MCF 10A (cell line): Measurements from ENCODE around the gene NMUR1. TPM values are rescaled to one million over a fixed set of nuclear protein-coding genes. Genes with fewer than 3 reads are reported as not detected.

Experiments
- BruUV-seq: library from RNA; stranded (reverse); fragments of 400-500 nt; replicated peaks from 2 replicates; lab custom pipeline; 2021; lab: Mats Ljungman, UMichigan
- CTCF ChIA-PET: fragments of 300-600 bp; sonication (Branson Sonifier 250); formaldehyde crosslinking; extraction: SDS; loops from one replicate; lab custom pipeline; 2021; ENCODE audit warnings: antibody characterized with exemption, inconsistent platforms; lab: Yijun Ruan, JAX
- POLR2A ChIA-PET: fragments of 300-600, 350-650 bp; sonication (Branson Sonifier 250); formaldehyde crosslinking; extraction: SDS; loops from one replicate; lab custom pipeline; 2020; ENCODE audit warnings: antibody characterized with exemption, inconsistent platforms; lab: Yijun Ruan, JAX
- DNase-seq: peaks from one replicate; pipeline ENCODE4 v3.0.0-alpha.2; 2018; ENCODE audit not compliant: unreplicated experiment
- H3K27ac Mint-ChIP-seq: one replicate; pipeline ENCODE4 v1.8.0; 2022; ENCODE audit warnings: mild to moderate bottlenecking, low read depth, mixed read lengths; ENCODE audit not compliant: unreplicated experiment
- H3K27me3 Mint-ChIP-seq: one replicate; pipeline ENCODE4 v1.8.0; 2022; ENCODE audit warnings: mixed read lengths; ENCODE audit not compliant: insufficient read depth, unreplicated experiment
- H3K36me3 Mint-ChIP-seq: one replicate; pipeline ENCODE4 v1.8.0; 2022; ENCODE audit warnings: mild to moderate bottlenecking, moderate library complexity, mixed read lengths; ENCODE audit not compliant: insufficient read depth, unreplicated experiment
- H3K4me1 Mint-ChIP-seq: one replicate; pipeline ENCODE4 v1.8.0; 2022; ENCODE audit warnings: mixed read lengths; ENCODE audit not compliant: insufficient read depth, unreplicated experiment
- H3K4me3 Mint-ChIP-seq: one replicate; pipeline ENCODE4 v1.8.0; 2022; ENCODE audit warnings: mild to moderate bottlenecking, moderate library complexity, mixed read lengths; ENCODE audit not compliant: unreplicated experiment
- H3K9me3 Mint-ChIP-seq: one replicate; pipeline ENCODE4 v1.8.0; 2022; ENCODE audit warnings: mixed read lengths; ENCODE audit not compliant: unreplicated experiment
- CTCF ChIP-seq: fragments of 200-600 bp; IDR thresholded peaks from one replicate; pipeline ENCODE4 v1.8.0; 2022; ENCODE audit warnings: antibody characterized with exemption, mild to moderate bottlenecking; ENCODE audit not compliant: unreplicated experiment
- intact Hi-C: fragments of 100-400 bp; cut with micrococcal nuclease; formaldehyde crosslinking; loops from 2 replicates; pipeline ENCODE4 v1.14.1; 2022
- total RNA-seq: library from RNA; stranded (reverse); gene quantifications from 2 replicates; pipeline ENCODE4 v1.2.3, GENCODE V29; 2022

NMUR1 gene
- total RNA-seq, 1 experiment from 2014 or later, result not detected

- no TSS peak for BruUV-seq
- Mint-ChIP-seq H3K36me3 (no peaks in the 10 kb centered on the region), H3K4me3 (peak overlapping the region; percentile 38), H3K4me1 (peaks cover 9% of the 10 kb centered on the region), H3K27ac (peak overlapping the region; percentile 75), H3K9me3 (no peaks in the 10 kb centered on the region), H3K27me3 (no peaks in the 10 kb centered on the region)
- TF ChIP-seq CTCF, result no peak
- no peak for DNase-seq
- POLR2A ChIA-PET, result interaction anchor here (3.8 kb wide), 1 partner anchor 19 kb away, joined by 30 read pairs; the partner anchor contains the start of gene NCL
- intact Hi-C loops, result no loop called here
- CTCF ChIA-PET, result interaction anchor here (0.6 to 5.2 kb wide), 17 partner anchors 8 to 1929 kb away, joined by 3 to 39 read pairs (median 4); no protein-coding TSS in a partner anchor
These were observed 46.6 kb downstream of the NMUR1 start for GRCh38 chr2:231483398-231484329.

DNA sequence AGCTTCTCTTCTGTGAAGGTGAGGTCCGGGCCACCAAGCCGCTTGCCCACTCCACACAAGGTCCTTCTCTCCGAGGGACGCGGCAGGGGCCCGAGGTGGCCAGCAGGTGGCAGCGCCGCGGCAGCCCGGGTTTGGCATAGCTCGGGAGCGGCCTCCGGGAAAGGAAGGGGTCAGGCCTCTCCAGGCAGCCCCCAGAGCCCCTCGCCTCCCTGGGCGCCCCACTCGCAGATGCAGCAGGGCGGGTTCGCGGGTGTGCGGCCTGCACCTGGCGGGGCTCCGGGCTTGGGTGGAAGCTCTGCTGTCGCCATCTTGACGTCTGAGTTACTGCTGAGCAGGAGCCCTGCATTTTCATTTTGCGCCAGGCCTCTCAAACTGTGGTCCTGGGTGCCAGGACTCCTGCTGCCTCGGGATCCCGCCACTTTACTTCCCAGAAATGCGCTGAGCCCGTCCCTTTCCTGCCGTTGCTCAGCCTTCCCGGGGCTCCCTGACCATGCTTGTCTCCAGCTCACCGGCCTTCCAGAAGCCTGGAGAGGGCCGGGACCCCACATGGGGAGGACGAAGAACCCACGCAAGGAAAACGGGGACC lies 47.3 kb downstream of the NMUR1 start:
- intact Hi-C loops, result loop anchor here (1.0 kb wide), 1 partner anchor 75 kb away; no protein-coding TSS in a partner anchor
- peaks cover 9% of the 10 kb centered on the region for H3K4me1 Mint-ChIP-seq
- ChIA-PET CTCF (interaction anchor here (0.6 to 5.2 kb wide), 20 partner anchors 9 to 817 kb away, joined by 3 to 39 read pairs (median 4); no protein-coding TSS in a partner anchor), POLR2A (interaction anchor here (3.8 kb wide), 1 partner anchor 18 kb away, joined by 30 read pairs; the partner anchor contains the start of gene NCL)
- H3K9me3 Mint-ChIP-seq, result no peaks in the 10 kb centered on the region
- H3K36me3 Mint-ChIP-seq, result no peaks in the 10 kb centered on the region
- H3K4me3 Mint-ChIP-seq, result peak overlapping the region; percentile 38
- peak overlapping the region; percentile 75 for H3K27ac Mint-ChIP-seq
- TF ChIP-seq CTCF, result peak; percentile 86
- H3K27me3 Mint-ChIP-seq, result no peaks in the 10 kb centered on the region
- no TSS peak for BruUV-seq
- peak; percentile 70 for DNase-seq

DNA sequence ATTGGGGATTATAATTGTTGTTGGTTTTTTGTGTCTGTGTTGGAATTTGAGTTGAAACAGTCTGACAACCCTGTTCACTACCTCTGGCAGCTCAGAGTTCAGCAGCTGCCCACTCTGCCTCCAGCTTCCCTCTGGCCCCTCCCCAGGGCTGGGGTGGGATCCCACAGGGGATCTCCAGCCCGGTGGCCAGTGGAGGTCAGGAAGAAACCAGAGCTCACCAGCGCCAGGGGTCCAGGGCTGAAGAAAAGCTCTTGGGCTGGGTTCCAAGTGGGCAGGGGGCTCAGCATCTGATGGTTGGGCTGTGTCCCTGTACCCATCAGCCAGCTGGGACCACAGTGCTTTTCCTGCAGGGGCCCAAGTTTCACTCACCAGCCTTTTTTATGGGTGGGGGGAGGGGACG lies 49.5 kb downstream of the NMUR1 start:
- H3K4me1 Mint-ChIP-seq, result peaks cover 9% of the 10 kb centered on the region
- no peaks in the 10 kb centered on the region for H3K27me3 Mint-ChIP-seq
- DNase-seq, result no peak
- H3K4me3 Mint-ChIP-seq, result no peak overlapping the region
- H3K9me3 Mint-ChIP-seq, result no peaks in the 10 kb centered on the region
- no peak for TF ChIP-seq CTCF
- BruUV-seq, result no TSS peak
- intact Hi-C loops, result no loop called here
- no peak overlapping the region for H3K27ac Mint-ChIP-seq
- ChIA-PET POLR2A (interaction anchor here (3.8 kb wide), 1 partner anchor 16 kb away, joined by 30 read pairs; the partner anchor contains the start of gene NCL), CTCF (interaction anchor here (0.7 to 5.2 kb wide), 10 partner anchors 11 to 174 kb away, joined by 3 to 39 read pairs (median 4); no protein-coding TSS in a partner anchor)
- H3K36me3 Mint-ChIP-seq, result no peaks in the 10 kb centered on the region
